AG09309 (cell line): ENCODE data around the gene LRATD1.
"Not testable (repeated sequence)": the region's sequence is repeated elsewhere in the genome, so short reads cannot be mapped to it uniquely, and the experiment has no call there.

ENCODE experiments used
- DNase-seq: peaks from one replicate; pipeline ENCODE4 v3.0.0-alpha.2; 2010; ENCODE audit warnings: low read depth
- H3K4me3 ChIP-seq: 2 replicates; pipeline ENCODE4 v1.5.1; 2011; ENCODE audit warnings: mild to moderate bottlenecking, low read depth, low read length, moderate library complexity; ENCODE audit not compliant: control insufficient read depth
- TF ChIP-seq, protein P1 (sequence below): IDR thresholded peaks from 2 replicates; pipeline ENCODE4 v1.5.1; 2011; ENCODE audit warnings: mild to moderate bottlenecking, low read depth, low read length, inconsistent platforms; ENCODE audit not compliant: insufficient read depth, control insufficient read depth; ENCODE audit errors: missing control alignments

The LRATD1 gene

DNA sequence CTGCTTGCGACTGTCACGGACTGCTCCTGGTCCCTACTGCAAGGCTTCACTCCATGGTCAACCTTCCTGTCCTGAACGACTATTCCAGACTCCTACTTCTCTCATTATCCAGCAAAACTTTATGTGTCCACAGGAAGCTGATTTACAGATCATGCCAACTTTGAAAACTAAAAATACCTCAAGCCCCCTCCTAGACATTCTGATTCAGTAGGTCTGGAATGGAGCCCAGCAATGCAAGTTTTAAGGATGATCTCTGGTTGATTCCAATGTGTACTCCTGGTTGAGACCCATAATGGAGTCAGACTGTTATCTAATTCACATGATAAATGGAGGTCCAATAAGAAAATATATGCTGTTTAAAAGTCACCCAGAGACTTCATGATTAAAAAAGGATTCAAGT is 13.1 kb upstream of the LRATD1 start:
- H3K4me3 ChIP-seq, result no peak overlapping the region
- no peak for DNase-seq
- TF ChIP-seq, protein P1, sequence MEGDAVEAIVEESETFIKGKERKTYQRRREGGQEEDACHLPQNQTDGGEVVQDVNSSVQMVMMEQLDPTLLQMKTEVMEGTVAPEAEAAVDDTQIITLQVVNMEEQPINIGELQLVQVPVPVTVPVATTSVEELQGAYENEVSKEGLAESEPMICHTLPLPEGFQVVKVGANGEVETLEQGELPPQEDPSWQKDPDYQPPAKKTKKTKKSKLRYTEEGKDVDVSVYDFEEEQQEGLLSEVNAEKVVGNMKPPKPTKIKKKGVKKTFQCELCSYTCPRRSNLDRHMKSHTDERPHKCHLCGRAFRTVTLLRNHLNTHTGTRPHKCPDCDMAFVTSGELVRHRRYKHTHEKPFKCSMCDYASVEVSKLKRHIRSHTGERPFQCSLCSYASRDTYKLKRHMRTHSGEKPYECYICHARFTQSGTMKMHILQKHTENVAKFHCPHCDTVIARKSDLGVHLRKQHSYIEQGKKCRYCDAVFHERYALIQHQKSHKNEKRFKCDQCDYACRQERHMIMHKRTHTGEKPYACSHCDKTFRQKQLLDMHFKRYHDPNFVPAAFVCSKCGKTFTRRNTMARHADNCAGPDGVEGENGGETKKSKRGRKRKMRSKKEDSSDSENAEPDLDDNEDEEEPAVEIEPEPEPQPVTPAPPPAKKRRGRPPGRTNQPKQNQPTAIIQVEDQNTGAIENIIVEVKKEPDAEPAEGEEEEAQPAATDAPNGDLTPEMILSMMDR, result no peak

- no peak for DNase-seq
- H3K4me3 ChIP-seq, result no peak overlapping the region
- TF ChIP-seq, protein P1, result no peak
Observed at GRCh38 chr2:14621114-14621513, 11.4 kb upstream of the LRATD1 start.

DNA sequence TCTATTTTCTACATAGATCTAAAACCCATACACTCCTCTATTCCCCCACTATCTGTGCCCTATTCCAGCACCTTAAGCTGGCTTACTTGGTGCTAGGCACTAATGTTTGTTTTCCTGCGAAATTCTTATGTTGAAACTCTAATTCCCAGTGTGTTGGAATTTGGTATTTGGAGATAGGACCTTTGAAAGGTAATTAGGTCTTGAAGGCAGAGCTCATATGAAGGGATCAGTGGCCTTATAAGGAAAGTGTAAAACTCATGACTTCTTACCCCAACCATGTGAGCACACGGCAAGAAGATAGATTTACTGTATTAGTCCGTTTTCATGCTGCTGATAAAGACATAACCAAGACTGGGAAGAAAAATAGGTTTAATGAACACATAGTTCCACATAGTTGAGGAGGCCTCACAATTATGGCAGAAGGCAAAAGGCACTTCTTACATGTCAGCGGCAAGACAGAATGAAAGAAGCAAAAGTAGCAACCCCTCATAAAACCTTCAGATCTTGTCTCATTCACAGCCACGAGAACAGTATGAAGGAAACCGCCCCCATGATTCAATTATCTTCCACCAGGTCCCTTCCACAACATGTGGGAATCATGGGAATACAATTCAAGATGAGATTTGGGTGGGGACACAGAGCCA is 10.5 kb upstream of the LRATD1 start:
- H3K4me3 ChIP-seq, result no peak overlapping the region
- no peak for DNase-seq
- TF ChIP-seq, protein P1, result no peak

DNA sequence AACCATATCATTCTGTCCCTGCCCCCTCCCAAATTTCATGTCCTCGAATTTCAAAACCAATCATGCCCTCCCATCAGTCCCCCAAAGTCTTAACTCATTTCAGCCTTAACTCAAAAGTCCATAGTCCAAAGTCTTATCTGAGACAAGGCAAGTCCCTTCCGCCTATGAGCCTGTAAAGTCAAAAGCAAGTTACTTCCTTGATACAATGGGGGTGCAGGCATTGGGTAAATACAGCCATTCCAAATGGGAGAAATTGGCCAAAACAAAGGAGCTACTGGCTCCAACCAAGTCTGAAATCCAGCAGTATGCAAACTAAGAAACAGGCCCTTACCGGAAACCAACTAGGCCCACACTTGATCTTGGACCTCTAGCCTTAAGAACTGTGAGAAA is 10.0 kb upstream of the LRATD1 start:
- H3K4me3 ChIP-seq, DNase-seq: not testable (repeated sequence)

DNA sequence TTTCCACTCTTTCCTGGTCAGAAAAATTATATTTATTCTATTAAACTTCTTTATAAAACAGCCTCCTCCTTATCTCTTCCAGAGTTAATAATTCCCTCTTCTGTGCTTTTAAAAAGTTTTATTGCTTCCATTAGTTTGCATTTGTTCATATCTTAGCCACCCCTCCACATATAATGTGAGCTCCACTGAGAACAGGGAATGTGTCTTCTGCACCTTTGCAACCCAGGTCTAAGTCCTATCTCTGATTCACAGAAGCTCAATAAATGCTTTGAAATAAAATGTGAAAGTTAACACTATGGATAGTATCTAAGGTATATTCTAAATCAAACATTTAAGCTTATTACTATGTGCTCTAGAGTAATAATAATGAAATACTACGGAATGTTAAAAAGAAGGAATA is 9.3 kb upstream of the LRATD1 start:
- no peak for DNase-seq
- no peak overlapping the region for H3K4me3 ChIP-seq
- TF ChIP-seq, protein P1, result no peak

DNA sequence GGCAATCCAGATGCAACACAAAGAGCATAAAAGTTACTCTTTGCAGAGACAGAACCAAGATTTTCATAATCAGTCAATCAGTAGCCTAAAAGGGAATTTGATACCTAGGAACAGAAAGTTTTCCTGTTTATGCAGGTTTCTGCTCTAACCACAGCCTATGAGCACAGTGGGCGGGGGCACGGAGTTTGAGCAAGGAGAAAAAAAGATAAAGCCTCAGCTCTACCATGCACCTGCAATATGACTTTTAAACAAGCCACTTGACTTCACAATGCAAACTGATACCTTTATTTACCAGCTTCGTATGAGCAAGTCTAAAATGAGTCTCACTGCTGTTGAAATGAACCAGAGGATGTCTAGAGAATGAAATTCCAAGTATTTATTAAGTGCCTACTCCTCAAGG is 5.6 kb upstream of the LRATD1 start:
- no peak for DNase-seq
- no peak overlapping the region for H3K4me3 ChIP-seq
- TF ChIP-seq, protein P1, result no peak

DNA sequence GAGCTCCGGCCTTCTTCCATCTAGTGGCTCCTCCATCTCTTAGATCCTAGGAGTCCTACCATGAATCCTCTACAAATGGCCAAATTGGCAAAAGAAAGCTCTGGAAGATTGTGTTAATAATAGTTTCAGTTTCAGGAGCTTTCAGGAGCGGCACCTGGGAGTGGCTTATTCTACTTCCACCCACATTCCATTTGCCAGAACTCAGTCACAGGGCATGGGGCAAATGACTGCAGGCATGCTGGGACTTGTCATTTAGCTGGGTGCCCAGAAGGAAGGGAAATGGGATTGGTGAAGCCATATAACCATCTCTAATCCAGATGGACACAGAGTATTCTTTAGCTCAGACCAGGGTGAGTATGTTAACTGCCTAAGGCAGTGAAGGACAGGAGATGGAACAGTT is 3.6 kb upstream of the LRATD1 start:
- no peak for DNase-seq
- no peak overlapping the region for H3K4me3 ChIP-seq
- TF ChIP-seq, protein P1, result no peak
